ENCODE results near the gene NTRK1.

NTRK1 gene

DNA sequence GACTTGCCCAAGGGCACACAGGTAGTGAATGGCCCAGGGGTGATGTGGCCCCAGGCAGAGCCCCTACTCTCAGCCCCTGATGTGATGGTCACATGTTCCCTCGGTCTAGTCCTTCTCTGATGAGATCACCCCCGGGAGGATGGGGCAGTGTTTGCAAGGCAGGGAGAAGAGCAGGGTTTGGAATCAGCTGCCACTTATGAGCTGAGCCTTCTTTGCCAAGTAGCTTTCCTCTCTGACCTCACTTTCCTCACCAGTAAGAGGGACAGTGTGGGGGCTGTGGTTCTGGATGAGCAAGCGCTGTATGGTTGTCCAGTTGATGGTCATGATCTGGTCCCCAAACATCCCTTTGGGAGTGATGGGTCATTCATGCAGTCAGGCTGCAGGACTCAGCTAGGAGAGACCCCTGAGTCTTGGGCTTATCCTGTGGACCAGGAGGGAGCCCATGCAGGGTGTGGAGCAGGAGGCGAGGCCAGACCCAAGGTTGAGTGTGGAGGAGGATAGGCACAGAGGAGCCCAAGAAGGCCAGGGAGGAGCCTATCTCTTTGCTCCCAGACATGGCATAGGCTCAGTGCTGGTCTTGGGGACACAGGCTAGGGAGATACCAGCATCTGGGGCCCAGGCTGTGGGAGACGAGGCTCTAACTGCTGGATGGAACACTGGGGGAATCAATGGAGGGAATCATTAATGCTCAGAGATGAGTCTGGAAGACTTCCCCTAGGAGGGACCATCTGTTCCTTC, 16.9 kb downstream of the NTRK1 start:
- Histone ChIP-seq H3K27ac (ENCODE audit: extremely low read depth, low read depth, low read length) (no peak overlapping the region), H3K9me3 (ENCODE audit: control insufficient read depth, insufficient read depth, low read depth, low read length) (no peaks in the 10 kb centered on the region), H3K4me3 (ENCODE audit: low read depth, low read length) (no peak overlapping the region), H3K4me1 (ENCODE audit: control insufficient read depth, insufficient read depth, low read length) (no peaks in the 10 kb centered on the region), H3K36me3 (ENCODE audit: control insufficient read depth in 2 of 2, insufficient read depth in 1 of 2, low read length in 2 of 2) (no peaks in the 10 kb centered on the region)
- CTCF ChIA-PET = interaction anchor here (0.6 to 6.8 kb wide), 9 partner anchors 12 to 298 kb away, joined by 3 to 37 read pairs (median 3); partner anchors contain the start of gene TTC24
- TF ChIP-seq, protein P1, sequence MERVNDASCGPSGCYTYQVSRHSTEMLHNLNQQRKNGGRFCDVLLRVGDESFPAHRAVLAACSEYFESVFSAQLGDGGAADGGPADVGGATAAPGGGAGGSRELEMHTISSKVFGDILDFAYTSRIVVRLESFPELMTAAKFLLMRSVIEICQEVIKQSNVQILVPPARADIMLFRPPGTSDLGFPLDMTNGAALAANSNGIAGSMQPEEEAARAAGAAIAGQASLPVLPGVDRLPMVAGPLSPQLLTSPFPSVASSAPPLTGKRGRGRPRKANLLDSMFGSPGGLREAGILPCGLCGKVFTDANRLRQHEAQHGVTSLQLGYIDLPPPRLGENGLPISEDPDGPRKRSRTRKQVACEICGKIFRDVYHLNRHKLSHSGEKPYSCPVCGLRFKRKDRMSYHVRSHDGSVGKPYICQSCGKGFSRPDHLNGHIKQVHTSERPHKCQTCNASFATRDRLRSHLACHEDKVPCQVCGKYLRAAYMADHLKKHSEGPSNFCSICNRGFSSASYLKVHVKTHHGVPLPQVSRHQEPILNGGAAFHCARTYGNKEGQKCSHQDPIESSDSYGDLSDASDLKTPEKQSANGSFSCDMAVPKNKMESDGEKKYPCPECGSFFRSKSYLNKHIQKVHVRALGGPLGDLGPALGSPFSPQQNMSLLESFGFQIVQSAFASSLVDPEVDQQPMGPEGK (tag by site-specific recombination; IDR thresholded peaks at IDR 0.05) = peak; percentile 34; the same call in 1 of the 2 replicates
- TF ChIP-seq ZBTB17 (tag by site-specific recombination; IDR thresholded peaks at IDR 0.05) (0 out of 2 replicates have a peak, but pooled peaks have one; percentile 16), ZNF501 (tag by site-specific recombination; IDR thresholded peaks at IDR 0.05) (no peak), ZNF629 (tag by site-specific recombination; IDR thresholded peaks at IDR 0.05) (peak; percentile 25; the same call in 1 of the 2 replicates), ZFP69B (tag by site-specific recombination; IDR thresholded peaks at IDR 0.05) (no peak), ZNF248 (tag by site-specific recombination; IDR thresholded peaks at IDR 0.05) (no peak), ZNF394 (tag by site-specific recombination; IDR thresholded peaks at IDR 0.05; ENCODE audit: borderline replicate concordance) (peak; percentile 70; the same call in 1 of the 2 replicates), ZNF600 (tag by site-specific recombination; IDR thresholded peaks at IDR 0.05) (peak; percentile 55), ZNF146 (tag by site-specific recombination; IDR thresholded peaks at IDR 0.05) (peak; percentile 43; the same call in 1 of the 2 replicates), ZNF366 (tag by site-specific recombination; conservative IDR thresholded peaks at IDR 0.05) (0 out of 2 replicates have a peak, but pooled peaks have one; percentile 14)
- TF ChIP-seq, protein P2, sequence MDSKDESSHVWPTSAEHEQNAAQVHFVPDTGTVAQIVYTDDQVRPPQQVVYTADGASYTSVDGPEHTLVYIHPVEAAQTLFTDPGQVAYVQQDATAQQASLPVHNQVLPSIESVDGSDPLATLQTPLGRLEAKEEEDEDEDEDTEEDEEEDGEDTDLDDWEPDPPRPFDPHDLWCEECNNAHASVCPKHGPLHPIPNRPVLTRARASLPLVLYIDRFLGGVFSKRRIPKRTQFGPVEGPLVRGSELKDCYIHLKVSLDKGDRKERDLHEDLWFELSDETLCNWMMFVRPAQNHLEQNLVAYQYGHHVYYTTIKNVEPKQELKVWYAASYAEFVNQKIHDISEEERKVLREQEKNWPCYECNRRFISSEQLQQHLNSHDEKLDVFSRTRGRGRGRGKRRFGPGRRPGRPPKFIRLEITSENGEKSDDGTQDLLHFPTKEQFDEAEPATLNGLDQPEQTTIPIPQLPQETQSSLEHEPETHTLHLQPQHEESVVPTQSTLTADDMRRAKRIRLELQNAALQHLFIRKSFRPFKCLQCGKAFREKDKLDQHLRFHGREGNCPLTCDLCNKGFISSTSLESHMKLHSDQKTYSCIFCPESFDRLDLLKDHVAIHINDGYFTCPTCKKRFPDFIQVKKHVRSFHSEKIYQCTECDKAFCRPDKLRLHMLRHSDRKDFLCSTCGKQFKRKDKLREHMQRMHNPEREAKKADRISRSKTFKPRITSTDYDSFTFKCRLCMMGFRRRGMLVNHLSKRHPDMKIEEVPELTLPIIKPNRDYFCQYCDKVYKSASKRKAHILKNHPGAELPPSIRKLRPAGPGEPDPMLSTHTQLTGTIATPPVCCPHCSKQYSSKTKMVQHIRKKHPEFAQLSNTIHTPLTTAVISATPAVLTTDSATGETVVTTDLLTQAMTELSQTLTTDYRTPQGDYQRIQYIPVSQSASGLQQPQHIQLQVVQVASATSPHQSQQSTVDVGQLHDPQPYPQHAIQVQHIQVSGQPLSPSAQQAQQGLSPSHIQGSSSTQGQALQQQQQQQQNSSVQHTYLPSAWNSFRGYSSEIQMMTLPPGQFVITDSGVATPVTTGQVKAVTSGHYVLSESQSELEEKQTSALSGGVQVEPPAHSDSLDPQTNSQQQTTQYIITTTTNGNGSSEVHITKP (tag by site-specific recombination; IDR thresholded peaks at IDR 0.05) = 0 out of 2 replicates have a peak, but pooled peaks have one; percentile 9
- TF ChIP-seq, protein P3, sequence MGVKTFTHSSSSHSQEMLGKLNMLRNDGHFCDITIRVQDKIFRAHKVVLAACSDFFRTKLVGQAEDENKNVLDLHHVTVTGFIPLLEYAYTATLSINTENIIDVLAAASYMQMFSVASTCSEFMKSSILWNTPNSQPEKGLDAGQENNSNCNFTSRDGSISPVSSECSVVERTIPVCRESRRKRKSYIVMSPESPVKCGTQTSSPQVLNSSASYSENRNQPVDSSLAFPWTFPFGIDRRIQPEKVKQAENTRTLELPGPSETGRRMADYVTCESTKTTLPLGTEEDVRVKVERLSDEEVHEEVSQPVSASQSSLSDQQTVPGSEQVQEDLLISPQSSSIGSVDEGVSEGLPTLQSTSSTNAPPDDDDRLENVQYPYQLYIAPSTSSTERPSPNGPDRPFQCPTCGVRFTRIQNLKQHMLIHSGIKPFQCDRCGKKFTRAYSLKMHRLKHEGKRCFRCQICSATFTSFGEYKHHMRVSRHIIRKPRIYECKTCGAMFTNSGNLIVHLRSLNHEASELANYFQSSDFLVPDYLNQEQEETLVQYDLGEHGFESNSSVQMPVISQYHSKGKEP (tag by site-specific recombination; IDR thresholded peaks at IDR 0.05) = no peak
- POLR2A ChIA-PET = no interaction called here

DNA sequence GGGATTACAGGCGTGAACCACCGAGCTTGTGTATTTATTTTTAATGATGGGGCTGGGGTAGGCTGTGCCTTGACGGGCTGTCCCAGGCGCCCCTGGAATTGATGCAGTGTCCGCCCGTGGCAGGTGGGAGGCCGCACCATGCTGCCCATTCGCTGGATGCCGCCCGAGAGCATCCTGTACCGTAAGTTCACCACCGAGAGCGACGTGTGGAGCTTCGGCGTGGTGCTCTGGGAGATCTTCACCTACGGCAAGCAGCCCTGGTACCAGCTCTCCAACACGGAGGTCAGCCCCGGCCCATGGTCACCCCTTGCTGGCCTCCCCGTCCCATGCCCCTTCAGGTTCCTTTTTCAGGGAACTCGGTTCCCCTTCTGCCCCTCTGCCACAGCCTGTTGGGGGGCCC, 19.2 kb downstream of the NTRK1 start:
- ChIA-PET POLR2A (no interaction called here), CTCF (interaction anchor here (1.9 to 6.8 kb wide), 2 partner anchors 11 to 20 kb away, joined by 6 to 37 read pairs; partner anchors contain the start of gene NTRK1)
- Histone ChIP-seq H3K9me3 (ENCODE audit: control insufficient read depth, insufficient read depth, low read depth, low read length) (no peaks in the 10 kb centered on the region), H3K36me3 (ENCODE audit: control insufficient read depth in 2 of 2, insufficient read depth in 1 of 2, low read length in 2 of 2) (no peaks in the 10 kb centered on the region), H3K4me3 (ENCODE audit: low read depth, low read length) (no peak overlapping the region), H3K27ac (ENCODE audit: extremely low read depth, low read depth, low read length) (no peak overlapping the region), H3K4me1 (ENCODE audit: control insufficient read depth, insufficient read depth, low read length) (no peaks in the 10 kb centered on the region)
- TF ChIP-seq ZNF16 (tag by site-specific recombination; IDR thresholded peaks at IDR 0.05; ENCODE audit: low read depth) (no peak), ZNF184 (tag by site-specific recombination; IDR thresholded peaks at IDR 0.05) (no peak), KLF9 (tag by site-specific recombination; IDR thresholded peaks at IDR 0.05; ENCODE audit: low read depth) (no peak), ZNF423 (tag by site-specific recombination; IDR thresholded peaks at IDR 0.05) (no peak), ZNF324 (tag by site-specific recombination; IDR thresholded peaks at IDR 0.05) (no peak), ZNF202 (tag by site-specific recombination; IDR thresholded peaks at IDR 0.05; ENCODE audit: borderline replicate concordance) (no peak)
- TF ChIP-seq, protein P4, sequence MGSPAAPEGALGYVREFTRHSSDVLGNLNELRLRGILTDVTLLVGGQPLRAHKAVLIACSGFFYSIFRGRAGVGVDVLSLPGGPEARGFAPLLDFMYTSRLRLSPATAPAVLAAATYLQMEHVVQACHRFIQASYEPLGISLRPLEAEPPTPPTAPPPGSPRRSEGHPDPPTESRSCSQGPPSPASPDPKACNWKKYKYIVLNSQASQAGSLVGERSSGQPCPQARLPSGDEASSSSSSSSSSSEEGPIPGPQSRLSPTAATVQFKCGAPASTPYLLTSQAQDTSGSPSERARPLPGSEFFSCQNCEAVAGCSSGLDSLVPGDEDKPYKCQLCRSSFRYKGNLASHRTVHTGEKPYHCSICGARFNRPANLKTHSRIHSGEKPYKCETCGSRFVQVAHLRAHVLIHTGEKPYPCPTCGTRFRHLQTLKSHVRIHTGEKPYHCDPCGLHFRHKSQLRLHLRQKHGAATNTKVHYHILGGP (tag by site-specific recombination; IDR thresholded peaks at IDR 0.05) = no peak
- TF ChIP-seq, protein P5, sequence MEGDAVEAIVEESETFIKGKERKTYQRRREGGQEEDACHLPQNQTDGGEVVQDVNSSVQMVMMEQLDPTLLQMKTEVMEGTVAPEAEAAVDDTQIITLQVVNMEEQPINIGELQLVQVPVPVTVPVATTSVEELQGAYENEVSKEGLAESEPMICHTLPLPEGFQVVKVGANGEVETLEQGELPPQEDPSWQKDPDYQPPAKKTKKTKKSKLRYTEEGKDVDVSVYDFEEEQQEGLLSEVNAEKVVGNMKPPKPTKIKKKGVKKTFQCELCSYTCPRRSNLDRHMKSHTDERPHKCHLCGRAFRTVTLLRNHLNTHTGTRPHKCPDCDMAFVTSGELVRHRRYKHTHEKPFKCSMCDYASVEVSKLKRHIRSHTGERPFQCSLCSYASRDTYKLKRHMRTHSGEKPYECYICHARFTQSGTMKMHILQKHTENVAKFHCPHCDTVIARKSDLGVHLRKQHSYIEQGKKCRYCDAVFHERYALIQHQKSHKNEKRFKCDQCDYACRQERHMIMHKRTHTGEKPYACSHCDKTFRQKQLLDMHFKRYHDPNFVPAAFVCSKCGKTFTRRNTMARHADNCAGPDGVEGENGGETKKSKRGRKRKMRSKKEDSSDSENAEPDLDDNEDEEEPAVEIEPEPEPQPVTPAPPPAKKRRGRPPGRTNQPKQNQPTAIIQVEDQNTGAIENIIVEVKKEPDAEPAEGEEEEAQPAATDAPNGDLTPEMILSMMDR (tag by site-specific recombination; IDR thresholded peaks at IDR 0.05) = no peak
- TF ChIP-seq, protein P6, sequence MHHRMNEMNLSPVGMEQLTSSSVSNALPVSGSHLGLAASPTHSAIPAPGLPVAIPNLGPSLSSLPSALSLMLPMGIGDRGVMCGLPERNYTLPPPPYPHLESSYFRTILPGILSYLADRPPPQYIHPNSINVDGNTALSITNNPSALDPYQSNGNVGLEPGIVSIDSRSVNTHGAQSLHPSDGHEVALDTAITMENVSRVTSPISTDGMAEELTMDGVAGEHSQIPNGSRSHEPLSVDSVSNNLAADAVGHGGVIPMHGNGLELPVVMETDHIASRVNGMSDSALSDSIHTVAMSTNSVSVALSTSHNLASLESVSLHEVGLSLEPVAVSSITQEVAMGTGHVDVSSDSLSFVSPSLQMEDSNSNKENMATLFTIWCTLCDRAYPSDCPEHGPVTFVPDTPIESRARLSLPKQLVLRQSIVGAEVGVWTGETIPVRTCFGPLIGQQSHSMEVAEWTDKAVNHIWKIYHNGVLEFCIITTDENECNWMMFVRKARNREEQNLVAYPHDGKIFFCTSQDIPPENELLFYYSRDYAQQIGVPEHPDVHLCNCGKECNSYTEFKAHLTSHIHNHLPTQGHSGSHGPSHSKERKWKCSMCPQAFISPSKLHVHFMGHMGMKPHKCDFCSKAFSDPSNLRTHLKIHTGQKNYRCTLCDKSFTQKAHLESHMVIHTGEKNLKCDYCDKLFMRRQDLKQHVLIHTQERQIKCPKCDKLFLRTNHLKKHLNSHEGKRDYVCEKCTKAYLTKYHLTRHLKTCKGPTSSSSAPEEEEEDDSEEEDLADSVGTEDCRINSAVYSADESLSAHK (tag by site-specific recombination; IDR thresholded peaks at IDR 0.05) = no peak

Data from HEK293 (cell line).